ENCODE measurements around the gene WDR27.
A peak's percentile ranks its signal among the peaks of the same experiment; 100 is the strongest.

Gene WDR27

DNA sequence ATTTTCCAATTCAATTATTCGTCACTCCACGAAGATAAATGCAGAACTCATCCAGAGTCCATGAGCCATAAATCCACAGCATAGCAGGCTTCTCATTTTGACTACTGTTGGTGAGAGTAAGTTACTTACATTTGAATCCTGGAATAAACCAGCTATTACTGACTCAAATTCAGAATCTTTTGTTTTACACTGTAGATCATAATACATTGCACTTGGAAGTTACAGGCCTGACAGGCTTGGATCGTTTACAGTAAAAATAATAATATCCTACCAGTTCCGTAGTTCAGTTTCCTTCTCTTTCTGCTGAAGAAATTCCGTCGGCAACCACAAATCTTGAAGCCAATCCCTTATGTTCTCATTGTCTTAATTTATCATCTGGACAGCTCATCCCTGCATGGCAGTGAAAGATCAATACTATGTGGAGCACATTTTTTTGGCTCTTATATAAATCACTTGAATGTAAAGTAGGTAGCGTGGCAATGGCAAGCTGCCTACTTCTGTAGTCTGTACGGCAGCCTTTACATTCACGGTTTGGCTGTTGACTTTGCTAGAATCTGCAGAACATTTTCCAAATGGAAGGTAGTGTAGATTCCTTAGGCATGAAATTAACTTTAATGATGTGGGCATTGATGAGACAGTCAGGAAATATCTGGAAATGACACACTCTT lies 142.9 kb downstream of the WDR27 start:
- DNase-seq = no peak

- no peak for DNase-seq
These were observed 143.5 kb downstream of the WDR27 start for GRCh38 chr6:169558378-169558773.

DNA sequence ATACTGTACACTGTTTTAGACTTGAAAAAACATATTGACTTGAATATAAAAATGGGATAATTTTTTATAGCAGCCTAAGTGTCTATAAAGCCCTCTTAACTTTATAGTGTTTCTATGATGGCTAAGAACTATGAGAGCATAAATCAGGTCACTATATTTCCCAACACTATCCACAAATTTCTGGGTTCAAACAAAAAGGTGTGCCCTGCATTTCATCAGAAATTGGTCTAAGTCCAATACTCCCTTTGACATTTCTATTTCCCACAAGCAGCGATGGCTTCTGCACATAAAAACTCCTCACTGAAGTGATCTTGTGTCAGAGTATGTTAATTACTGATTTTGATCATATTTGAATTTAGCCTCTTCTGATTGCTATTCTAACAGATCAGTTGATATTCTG lies 143.9 kb downstream of the WDR27 start:
- DNase-seq = no peak

DNA sequence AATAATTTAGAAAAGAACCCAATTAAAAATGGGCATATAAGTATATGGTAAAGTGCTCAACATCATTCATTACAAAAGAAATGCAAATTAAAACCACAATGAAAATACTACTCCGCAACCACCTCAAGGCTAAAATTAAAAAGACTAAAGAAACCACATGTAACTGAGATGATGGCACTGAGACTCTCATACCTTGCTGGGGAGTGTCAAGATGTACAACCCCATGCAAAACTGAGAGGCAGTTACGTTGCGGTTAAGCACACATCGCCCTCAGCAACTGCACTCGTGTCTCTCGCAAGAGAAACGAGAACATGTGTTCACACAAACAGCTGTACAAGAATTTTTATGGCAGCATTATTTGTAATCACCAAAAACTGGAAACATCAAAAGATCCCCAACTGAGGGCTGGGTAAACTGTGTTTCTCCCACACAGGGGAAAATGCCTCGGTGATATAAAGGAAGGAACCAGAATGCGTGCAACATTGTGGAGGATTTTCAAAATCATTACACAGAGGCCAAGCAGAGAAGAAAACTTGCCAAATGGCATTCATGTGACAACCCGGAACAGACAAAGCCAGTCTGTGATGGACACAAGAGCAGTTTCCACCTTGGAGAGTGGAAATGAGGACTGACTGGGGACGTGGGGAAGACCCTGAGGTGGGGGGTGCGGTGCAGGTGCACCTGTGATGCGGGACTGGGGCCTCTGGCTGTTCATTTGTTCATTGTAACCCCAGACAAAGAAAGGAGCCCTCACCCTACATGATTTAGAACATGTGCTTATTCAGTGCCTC lies 144.9 kb downstream of the WDR27 start:
- peak; percentile 8 for DNase-seq

- DNase-seq = no peak
These were observed 145.7 kb downstream of the WDR27 start for GRCh38 chr6:169555971-169556617.

- no peak for DNase-seq
These were observed 155.8 kb downstream of the WDR27 start for GRCh38 chr6:169545982-169546381.

- DNase-seq = no peak
These were observed 158.1 kb downstream of the WDR27 start for GRCh38 chr6:169543704-169544103.

GRCh38 chr6:169542491-169542890 lies 159.3 kb downstream of the WDR27 start:
- no peak for DNase-seq

DNA sequence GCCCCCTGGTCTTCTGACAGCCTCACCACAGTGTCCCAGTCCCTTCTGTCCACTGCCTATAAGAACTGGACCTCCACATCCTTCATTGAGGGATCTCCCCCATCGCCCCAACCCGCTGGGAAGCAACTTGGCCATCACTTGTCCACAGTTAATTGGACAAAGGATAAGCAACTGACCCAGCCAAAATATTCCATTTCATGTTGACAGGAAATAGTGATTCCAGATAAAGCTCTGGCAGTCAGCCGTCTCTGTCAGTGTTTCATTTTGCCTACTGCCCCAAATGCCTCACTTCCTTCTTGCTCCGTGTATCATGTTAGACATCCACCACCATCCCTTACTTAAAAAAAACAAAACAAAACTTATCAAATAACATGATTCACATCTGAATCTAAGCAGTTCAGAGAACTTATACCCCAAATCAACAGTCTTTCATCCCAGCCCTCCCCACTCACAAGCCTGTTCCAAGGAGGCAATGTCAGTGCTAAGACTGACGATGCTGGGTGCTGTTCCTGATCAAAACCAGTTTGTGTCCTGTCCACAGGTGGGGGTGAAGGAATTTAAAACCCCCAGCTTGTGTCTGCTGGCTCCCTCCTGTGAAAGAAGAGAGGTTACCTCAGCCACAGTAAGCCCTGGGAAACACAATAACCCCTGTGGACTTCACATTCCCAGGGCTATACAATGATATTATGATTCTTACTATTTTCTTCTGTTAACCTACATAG lies 162.5 kb downstream of the WDR27 start:
- no peak for DNase-seq

DNA sequence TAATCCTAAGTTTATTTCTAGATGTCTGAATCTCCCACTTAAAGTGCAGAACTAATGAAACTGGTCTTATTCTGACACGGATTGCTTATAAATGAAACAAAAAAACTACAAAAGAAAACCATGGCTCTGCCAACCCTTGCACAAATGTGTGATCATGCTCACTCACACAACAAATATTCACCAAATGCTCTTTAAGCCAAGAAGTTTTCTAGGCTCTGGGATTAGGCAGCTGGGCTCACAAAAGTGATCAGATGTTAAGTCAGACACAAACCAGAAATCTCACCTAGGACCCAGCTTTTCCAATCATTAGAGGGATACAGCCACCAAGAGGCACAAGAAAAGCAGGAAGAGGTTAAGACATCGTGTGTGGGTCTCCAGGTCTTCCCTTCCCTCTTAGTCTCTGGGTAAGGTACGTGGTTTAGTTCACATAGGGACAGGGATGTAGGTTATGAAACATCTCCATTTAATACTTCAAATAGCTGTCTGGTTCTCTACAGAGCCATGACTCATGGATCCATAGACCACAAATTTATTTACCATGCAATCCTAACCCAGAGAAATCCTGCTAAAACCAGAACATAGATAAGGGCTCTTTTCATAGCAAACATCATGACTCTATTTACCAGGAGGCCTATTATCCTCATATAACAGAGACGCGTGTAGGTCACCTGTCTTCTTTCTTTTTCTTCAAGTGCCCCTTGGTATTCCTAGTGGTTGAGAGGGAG lies 165.2 kb downstream of the WDR27 start:
- DNase-seq = no peak

GRCh38 chr6:169534039-169534421 lies 167.8 kb downstream of the WDR27 start:
- no peak for DNase-seq

DNA sequence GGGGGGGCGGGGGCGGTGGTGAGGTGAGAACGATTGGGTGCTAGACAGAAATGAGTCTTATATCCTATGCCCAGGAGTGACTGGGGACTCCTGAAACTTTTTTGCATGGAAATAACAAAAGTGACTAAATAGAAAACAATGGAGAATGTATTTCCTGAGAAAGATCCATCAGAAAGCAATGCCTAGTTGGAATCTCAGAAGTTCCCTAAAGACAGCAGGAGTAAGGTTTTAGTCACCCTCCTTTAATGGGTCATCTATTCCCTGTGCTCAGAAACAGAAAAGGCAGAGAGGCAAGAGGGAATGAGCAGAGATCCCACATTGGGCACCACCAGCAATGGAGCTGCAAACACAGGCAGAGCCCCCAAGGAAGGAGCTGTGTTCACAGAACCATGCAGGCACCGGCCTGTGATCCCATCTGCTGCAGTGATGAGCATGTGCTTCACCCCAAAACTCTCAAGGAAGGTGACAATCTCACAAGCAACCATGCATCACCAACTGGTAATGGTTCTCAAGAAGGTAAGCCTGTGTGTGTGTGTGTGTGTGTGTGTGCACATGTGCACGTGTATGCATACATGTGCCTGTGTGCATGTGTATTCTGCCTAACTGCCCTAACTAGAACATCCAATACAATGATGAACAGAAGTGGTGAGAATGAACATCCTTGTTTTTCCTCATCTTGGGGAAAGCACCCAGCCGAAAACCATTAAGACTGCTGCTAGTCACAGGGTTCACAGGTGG lies 168.4 kb downstream of the WDR27 start:
- DNase-seq = no peak

- DNase-seq = no peak
These were observed 171.1 kb downstream of the WDR27 start for GRCh38 chr6:169530752-169531123.

- no peak for DNase-seq
These were observed 171.7 kb downstream of the WDR27 start for GRCh38 chr6:169529931-169530751.

DNA sequence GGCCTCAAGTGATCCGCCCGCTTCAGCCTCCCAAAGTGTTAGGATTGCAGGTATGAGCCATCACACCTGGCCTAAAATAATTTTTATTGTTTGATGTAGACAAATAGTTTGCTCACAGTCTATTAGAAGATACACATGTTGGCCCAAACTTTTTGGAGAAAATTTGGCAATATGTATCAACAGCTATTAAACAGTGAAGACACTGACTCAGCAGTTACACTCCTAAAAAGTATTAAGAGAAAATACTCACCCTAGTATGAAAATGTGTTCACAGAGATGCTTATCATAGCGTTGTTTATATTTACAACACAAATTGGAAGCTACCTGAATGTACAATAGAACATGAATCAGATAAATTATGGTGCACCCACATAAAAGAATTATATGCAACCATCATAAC lies 173.1 kb downstream of the WDR27 start:
- no peak for DNase-seq

GRCh38 chr6:169527306-169527705 lies 174.5 kb downstream of the WDR27 start:
- no peak for DNase-seq

GRCh38 chr6:169521825-169522224 lies 180.0 kb downstream of the WDR27 start:
- DNase-seq = no peak

GRCh38 chr6:169520104-169520503 lies 181.7 kb downstream of the WDR27 start:
- no peak for DNase-seq

DNA sequence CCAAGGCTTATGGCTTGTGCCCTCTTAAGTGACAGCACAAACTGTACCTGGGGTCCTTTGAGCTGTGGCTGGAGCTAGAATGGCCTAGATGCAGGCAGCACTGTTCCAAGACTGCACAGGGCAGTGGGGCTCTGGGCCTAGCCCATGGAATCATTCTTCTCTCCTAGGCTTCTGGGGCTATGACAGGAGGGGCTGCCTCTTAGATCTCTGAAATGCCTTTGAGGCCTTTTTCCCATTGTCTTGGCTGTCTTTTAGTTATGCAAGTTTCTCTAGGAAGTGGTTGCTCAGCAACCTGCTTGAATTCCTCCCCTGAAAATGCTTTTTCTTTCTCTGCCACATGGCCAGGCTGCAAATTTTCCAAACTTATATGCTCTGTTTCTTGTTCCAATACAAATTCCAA lies 183.4 kb downstream of the WDR27 start:
- DNase-seq = no peak

DNA sequence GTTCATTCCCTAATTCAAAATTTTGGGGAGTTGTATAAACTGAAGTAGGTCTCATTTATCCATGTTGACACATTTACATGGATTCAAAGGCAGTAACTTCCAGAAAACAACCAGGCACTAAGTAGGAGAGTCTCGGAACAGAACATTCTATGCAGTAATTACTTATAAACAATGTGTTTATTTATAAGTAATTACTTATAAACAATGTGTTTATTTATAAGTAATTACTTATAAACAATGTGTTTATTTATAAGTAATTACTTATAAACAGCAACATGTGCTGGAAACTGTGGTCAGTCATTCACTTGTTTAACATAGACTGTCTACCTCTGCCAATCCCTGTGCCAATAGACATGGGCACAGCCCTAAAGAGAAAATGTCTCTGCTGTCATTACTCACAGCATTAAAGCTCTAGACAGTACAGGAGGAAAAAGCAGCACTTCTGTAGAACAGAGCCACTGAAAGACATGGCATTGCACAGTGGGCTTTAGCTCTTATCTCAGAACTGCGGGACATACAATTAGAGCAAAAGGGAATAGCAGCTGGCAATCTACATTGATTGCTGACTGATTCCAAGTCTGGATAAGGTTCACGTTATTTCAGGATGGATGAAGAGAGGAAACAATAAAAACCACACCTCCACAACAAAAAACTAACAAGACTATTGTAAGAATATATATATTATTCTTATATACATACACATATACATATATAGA lies 188.2 kb downstream of the WDR27 start:
- DNase-seq = no peak

Measured in activated CD4-positive, alpha-beta T cell treated with anti-CD3 and anti-CD28 coated beads, Interleukin-2, amount 50 U/mL, for 1 hour (primary cell).